NCI-H526 treated with DMSO at 0.1 percent for 48 hours (cell line): ENCODE measurements around the gene NSUN5.
"Not testable (repeated sequence)": the region's sequence is repeated elsewhere in the genome, so short reads cannot be mapped to it uniquely, and the experiment has no call there.

ENCODE experiments used
- DNase-seq: peaks from one replicate; lab custom pipeline; 2025; lab: John Stamatoyannopoulos, UW

NSUN5 gene

GRCh38 chr7:73308665-73309214, at the start of gene NSUN5:
Gene NSUN5, minus strand, starts transcription at chr7:73308826. Its CDS starts 36 bp downstream, at chr7:73308790.
- peak; percentile 44 for DNase-seq

- no peak for DNase-seq
Measured at GRCh38 chr7:73356159-73356558, 47.5 kb upstream of the NSUN5 start.

GRCh38 chr7:73354821-73355220, 46.2 kb upstream of the NSUN5 start:
- DNase-seq = no peak

GRCh38 chr7:73354196-73354595, 45.6 kb upstream of the NSUN5 start:
- no peak for DNase-seq

DNA sequence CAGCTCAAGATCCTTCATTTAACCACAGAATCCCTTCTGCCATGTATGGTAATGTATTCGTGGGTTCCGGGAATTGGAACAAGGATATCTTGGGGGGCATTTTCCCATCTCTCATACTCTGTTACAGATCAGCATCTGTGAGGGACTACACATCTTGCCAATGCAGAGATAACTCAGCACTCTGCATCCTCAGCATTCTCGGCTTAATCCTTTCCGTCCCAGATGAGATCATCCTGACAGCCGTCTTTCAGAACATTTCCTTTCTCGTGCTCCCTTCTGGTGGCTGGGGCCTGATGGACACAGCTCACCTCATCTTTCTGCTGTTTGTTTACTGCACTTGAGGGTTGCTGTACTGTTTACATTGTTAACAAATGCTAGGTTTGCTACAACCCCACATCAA, 44.6 kb upstream of the NSUN5 start:
- DNase-seq = no peak

DNA sequence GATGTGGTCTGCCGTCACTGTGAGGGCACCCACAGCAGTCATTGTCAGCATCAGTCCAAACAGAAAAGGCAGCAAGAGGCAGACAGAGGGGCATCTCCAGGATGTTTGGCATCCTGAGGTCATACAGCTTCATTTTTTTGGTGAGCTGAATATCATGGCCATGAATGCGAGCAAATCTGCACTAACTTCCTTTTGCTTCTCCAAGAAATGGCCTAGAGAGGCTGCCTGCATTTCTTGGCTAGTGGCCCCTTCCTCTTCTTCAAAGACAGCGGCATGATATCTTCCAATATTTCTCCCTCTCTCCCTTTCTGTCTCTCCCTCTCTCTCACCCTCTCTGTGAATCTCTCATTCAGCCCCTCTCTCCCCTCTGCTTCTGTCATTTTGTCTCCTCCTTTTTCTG, 44.2 kb upstream of the NSUN5 start:
- no peak for DNase-seq

- no peak for DNase-seq
Measured at GRCh38 chr7:73351447-73352167, 43.0 kb upstream of the NSUN5 start.

GRCh38 chr7:73350306-73351068, 41.9 kb upstream of the NSUN5 start:
- no peak for DNase-seq

DNA sequence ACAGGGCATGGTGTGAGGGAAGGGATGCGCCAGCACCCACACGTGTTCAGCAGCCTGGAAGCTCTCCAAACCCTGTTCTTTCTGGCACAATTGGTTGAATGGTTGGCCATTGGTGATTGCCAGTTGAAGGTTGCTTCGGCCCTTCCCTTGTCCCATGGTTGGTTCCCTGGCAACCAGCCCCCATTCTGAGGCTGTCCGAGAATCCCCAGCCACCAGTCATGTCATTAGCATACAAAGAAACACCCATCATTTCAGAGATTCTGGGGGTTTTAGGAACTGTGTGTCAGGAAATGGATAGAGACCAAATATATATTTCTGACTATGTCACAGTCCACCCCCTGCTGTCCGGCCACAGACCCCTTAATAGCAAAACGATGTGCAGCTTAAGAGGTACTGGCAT, 41.1 kb upstream of the NSUN5 start:
- no peak for DNase-seq

- DNase-seq = peak; percentile 26
Measured at GRCh38 chr7:73345951-73346350, 37.3 kb upstream of the NSUN5 start.

DNA sequence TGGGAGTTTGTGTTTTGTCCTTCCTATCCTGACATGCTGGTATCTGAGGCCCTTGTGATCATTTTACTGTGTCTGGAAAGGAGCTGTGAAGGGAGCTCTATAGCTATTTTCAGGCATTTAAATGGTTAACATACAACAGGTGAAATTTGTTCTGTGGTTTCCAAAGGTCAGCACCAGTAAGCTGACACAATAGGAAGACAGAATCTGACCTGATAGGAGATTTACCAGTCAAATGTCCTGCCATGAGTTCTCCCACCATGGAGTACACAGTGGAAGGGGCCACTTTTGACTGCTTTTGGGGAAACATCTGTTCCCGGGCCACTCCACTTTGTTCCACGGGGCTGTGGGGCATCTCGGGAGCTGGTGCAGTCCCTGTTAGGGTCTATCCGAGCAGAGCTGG, 36.9 kb upstream of the NSUN5 start:
- DNase-seq = peak; percentile 36

GRCh38 chr7:73343671-73344380, 35.2 kb upstream of the NSUN5 start:
- DNase-seq = no peak

DNA sequence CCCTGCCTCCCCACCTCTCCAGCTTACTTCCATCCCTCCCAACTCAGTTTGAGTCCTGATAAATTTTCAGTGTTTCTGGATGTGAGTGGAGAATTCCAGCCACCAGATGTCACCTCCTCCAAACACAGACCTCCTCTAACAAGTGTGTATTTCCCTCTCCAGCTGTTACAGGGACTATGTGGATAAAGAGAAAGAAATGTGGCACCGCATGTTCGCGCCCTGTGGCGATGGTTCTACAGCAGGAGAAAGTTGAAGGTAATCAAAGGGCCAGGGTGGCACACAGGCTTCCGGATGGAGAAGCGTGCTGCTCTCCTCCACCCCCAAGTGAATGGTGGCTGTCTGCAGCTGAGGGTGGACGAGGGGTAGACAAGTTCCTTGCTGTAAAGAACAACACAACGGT, 34.0 kb upstream of the NSUN5 start:
- no peak for DNase-seq

GRCh38 chr7:73341877-73342276, 33.3 kb upstream of the NSUN5 start:
- DNase-seq = no peak

DNA sequence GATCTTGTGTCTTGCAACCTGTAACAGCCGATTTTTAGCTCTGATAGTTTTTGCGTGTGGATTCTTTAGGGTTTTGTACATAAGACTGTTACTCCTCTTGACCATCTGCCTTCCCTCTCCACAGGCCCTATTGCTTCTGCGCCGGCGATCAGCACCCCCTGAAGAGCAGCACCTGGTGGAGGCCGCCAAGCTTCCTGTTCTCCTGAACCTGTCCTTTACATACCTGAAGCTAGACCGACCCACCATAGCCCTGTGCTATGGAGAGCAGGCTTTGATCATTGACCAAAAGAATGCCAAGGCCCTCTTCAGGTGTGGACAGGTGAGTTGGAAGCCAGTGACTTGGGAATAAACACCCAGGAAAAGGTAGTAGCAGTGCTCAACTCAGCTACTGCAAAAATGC, 31.9 kb upstream of the NSUN5 start:
- no peak for DNase-seq

DNA sequence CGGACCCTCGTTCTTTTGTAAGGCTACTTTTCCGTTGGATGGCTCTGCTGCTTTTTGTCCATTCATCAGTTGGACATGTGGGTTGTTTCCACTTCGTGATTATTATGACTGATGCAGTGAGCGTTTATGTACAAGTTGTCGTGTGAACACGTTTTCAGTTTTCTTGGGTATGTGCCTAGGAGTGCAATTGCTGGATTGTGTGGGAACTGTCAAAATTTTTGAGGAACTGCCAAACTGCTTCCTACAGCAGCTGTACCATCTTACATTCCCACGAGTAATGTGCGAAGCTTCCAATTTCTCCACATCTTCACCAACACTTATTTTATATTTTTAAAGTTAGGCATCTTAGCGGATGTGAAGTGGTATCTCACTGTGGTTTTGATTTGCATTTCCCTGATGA, 29.7 kb upstream of the NSUN5 start:
- no peak for DNase-seq

GRCh38 chr7:73332447-73332846, 23.8 kb upstream of the NSUN5 start:
- no peak for DNase-seq

- DNase-seq = no peak
Measured at GRCh38 chr7:73330772-73331171, 22.1 kb upstream of the NSUN5 start.

DNA sequence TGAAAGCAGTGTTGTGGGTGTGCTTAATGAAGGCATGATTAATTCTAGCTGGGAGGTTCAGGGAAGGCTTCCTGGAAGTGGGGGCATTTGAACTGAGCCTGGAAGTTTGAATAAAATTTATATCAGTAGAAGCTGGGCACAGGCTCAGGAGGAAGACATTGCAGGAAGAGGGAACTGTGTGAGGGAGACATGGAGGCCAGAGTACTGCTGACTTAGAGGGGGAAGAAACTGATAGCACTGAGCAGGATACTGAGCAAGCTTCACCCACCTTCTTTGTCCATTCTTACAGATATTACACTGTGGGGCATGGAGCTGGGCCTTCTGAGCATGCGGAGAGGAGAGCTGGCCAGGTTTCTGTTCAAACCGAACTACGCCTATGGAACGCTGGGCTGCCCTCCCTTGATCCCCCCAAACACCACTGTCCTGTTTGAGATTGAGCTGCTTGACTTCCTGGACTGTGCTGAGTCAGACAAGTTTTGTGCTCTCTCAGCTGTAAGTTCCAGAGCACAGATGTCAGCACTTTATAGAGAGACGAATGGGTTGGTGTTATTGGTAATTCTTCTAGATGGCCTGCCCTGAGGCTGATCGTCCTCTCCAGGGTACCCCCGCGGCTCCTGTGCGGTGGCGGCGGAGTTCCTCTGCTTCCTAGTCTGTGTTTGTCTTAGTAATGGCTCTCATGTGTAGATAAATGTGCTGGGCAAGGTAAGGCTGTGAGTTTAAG, 21.4 kb upstream of the NSUN5 start:
- no peak for DNase-seq

DNA sequence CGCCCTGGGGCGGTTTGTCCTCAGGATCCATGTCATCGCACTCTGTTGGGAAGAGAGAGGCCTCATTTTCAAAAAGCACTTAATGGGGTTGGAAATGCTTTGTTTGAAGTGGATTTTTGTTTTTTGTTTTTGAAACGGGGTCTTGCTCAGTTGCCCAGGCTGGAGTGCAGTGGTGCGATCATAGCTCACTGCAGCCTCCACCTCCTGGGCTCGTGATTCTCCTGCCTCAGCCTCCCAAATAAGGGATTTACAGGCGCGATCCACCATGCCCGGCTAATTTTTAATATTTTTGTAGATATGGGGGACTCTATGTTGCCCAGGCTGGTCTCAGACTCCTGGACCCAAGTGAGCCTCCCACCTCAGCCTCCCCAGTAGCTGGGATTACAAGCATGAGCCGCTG, 20.1 kb upstream of the NSUN5 start:
- DNase-seq = no peak

- not testable (repeated sequence) for DNase-seq
Measured at GRCh38 chr7:73327922-73328321, 19.3 kb upstream of the NSUN5 start, which contains the start of the genes FKBP6 and TRIM50. Gene FKBP6, plus strand, starts transcription at chr7:73328161. Its CDS starts 268 bp downstream, at chr7:73328429. Gene TRIM50, minus strand, starts transcription at chr7:73328082. Its CDS starts 3,295 bp downstream, at chr7:73324787.

DNA sequence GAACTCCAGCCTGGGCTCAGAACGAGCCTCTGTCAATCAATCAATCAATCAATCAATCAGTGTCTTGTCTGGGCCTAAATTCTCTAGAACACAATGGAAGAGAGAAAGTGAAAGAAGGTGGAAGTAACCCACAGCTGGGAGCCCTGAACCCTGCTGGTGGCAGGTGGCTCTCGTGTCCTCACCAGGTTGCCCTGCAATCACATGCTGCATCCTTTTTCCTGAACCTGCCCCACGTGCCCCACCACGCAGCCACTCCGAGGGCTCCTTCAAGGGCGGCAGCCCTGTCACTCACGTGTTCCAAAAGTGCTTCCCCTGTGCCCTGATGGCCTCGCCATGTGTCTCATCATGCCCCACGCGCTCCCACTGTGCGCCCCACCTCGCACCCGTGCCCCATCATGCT, 18.8 kb upstream of the NSUN5 start:
- not testable (repeated sequence) for DNase-seq
